Epithelial cell of proximal tubule (primary cell): ENCODE measurements around the gene IGSF3. TPM values are rescaled to one million over a fixed set of nuclear protein-coding genes. Genes with fewer than 3 reads are reported as not detected.

ENCODE experiments used
- DNase-seq: peaks from one replicate; pipeline ENCODE4 v3.0.0-alpha.2; 2011; ENCODE audit warnings: low read depth
- H3K4me3 ChIP-seq: 2 replicates; pipeline ENCODE4 v1.5.1; 2011; ENCODE audit warnings: low read depth, mild to moderate bottlenecking, low read length
- total RNA-seq: library from RNA; depleted of rRNA; stranded (reverse); fragments of >200 nt; gene quantifications from 2 replicates; pipeline ENCODE4 v1.2.3, GENCODE V29; 2015
- TF ChIP-seq, protein P1 (sequence below): conservative IDR thresholded peaks from 2 replicates; pipeline ENCODE4 v1.5.1; 2012; ENCODE audit warnings: low read depth, mild to moderate bottlenecking, low read length

The IGSF3 gene
- total RNA-seq, 1 donor from 2014 or later, result 21.4 TPM

DNA sequence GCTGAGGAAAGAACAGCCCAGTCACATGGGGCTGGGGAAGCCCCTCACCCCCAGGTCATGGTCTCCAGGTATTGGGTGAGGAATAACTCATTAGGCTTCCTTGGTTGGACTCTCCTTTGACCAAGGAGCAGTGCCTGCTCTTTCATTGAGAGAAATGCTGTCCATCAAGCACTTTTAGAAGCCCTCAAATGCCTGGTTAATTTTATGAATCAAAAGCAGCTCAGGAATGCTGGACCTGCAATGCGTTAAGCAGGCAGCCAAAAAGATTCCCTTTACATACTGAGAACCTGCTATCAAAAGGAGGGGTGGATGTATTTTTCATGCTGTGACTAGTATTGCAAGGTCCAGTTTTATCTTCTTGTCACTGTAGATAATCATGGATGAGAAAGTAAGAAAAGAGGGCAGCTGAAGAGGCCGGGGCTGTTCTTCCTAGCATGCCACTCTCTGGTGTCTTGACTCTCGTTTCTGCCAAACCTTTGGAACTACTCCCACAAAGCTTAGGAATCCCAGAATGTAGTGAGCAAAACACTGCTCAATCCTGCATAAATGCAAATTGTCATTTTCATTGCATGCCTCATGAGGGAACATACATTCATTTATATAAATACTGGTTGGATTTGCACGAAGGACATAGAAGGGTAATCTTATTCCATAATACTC is 94.6 kb downstream of the IGSF3 start:
- DNase-seq, result no peak
- TF ChIP-seq, protein P1, sequence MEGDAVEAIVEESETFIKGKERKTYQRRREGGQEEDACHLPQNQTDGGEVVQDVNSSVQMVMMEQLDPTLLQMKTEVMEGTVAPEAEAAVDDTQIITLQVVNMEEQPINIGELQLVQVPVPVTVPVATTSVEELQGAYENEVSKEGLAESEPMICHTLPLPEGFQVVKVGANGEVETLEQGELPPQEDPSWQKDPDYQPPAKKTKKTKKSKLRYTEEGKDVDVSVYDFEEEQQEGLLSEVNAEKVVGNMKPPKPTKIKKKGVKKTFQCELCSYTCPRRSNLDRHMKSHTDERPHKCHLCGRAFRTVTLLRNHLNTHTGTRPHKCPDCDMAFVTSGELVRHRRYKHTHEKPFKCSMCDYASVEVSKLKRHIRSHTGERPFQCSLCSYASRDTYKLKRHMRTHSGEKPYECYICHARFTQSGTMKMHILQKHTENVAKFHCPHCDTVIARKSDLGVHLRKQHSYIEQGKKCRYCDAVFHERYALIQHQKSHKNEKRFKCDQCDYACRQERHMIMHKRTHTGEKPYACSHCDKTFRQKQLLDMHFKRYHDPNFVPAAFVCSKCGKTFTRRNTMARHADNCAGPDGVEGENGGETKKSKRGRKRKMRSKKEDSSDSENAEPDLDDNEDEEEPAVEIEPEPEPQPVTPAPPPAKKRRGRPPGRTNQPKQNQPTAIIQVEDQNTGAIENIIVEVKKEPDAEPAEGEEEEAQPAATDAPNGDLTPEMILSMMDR, result no peak
- no peak overlapping the region for H3K4me3 ChIP-seq

DNA sequence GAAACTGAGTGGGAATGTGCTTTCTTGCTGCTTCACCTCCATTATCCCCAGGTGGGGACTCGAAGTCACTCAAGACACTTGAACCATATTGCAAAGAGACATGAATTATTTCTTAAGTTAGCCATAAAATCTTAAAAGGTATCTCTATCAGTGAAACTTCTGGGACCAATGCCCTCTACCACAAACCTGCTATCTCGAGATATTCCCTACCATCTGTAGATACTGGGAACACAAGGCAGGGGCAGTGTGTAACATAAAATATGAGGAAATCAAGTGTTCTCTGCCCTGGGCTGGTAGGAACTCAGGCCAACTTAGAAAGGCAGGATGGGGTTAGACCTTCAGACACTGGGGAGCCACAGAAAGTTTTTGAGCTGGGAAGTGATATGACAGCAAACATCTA is 95.4 kb downstream of the IGSF3 start:
- no peak for DNase-seq
- no peak overlapping the region for H3K4me3 ChIP-seq
- TF ChIP-seq, protein P1, result no peak

DNA sequence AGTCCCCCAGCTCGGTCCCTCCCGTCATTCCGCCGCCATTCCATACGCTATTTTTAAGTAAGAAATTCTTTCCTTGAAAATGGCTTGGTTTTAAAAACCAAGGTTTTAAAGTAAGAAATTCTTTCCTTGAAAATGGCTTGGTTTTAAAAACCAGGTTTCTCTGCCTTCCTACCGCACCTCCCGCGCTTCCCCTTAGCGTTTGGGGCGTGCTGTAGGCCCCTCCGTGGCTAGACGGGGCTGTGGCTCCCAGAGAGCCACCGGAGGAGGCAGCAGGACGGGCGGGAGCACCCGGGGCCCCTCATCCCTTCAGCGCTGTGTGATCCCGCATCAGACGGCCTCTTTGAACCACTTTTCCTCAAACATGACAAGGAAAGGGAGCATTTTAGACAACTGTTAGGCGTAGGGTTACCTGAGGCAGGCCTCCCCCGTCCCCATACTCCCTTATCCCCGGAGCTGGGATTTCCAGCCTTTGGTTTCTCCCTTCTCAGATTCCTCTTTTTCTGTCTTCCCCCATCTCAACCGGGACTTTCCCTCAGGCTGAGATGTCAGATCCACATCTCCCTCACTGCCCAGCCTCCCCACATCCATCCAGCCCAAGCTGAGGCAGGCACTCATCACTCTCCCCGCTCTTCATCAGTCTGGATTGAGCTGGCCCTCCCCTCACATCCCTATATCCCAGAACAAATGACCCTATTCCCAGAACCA is 96.2 kb downstream of the IGSF3 start:
- H3K4me3 ChIP-seq, result peak overlapping the region; percentile 79
- TF ChIP-seq, protein P1, result no peak
- no peak for DNase-seq

DNA sequence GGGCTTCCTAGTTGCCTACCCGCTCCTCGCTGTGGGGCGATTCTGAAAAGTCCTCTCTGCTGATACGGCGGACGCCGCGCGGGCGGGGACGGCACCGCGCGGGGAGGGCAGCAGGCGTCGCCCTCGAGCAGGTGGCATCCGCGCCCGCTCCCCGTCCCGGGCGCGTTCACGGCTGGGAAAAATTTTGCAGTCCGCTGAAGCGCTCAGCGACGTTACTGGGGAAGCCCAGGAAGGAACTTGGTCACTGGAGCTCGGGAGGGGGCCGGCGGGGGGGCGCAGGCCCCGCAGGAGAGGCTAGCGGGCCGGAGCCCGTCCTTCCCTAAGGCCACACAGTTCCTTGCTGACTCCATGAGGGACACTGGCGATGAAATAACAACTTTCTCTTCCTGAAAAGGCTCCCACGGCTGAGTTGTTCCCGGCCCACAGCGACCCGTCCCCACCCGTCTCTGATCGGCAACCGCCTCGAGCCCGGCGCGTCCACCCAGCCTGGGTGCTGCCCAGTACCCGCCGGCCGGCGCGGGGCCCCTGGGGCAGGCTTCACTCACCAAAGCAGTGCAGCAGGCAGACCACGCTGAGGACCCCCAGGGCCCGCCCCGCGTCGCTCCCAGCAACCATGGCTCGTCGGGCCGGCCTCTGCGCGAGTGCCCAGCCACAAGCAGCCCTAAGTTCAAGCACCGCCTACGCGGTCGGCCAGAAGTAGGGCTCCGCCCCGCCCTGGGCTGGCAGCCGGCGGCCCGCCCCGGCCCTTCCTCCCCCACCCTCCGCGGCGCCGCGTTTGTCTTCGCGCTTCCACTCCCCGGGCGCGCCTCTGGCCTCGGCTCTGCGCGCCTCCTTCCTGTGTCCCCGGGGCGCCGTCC is 96.9 kb downstream of the IGSF3 start, which contains the start of gene CD58:
Gene CD58 (minus strand): TSS at position 669 of the 857 bp plus-strand sequence. CDS start 54 bp downstream, at position 615.
- TF ChIP-seq, protein P1, result peak; percentile 57
- DNase-seq, result no peak
- H3K4me3 ChIP-seq, result peak within 1 kb of the TSS; percentile 79

DNA sequence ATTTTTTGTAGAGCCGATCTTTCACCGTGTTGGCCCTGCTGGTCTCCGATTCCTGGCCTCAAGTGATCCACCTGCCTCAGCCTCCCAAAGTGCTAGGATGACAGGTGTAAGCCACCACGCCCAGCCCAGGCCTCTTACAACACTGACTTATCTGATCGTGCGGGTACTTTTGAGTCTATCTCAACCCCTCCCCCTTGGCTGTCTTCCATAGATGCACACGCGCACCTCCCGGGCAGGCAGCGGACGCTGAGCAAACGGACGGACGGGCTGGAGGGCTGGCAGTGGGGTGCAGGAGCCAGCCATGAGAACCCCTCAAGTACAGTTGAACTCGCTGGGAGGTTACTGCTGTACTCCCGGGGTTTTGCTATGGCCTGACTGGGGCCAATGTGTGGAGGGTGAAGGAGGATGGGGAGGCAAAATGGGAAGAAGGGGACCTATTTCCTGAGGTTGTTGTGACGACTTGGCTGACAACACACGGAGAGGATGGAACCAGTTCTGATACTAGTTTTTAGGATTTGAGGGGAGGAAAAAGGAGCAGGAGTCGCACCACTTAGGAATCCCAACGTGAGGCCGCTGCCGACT is 97.7 kb downstream of the IGSF3 start:
- DNase-seq, result no peak
- TF ChIP-seq, protein P1, result no peak
- peak overlapping the region; percentile 79 for H3K4me3 ChIP-seq

DNA sequence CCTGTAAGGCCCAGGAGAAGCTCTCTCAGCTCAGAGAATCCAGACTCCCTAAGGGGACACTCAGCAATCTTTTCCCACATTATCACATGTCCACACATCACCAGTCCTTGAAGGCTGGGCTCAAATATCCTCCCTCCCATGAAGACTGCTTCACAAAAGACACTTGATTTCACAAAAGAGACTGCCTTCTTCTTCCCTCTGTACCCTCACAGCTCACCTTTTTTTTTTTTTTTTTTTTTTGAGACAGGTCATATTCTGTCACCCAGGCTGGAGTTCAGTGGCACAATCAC is 98.2 kb downstream of the IGSF3 start:
- no peak for DNase-seq
- peak overlapping the region; percentile 79 for H3K4me3 ChIP-seq
- TF ChIP-seq, protein P1, result no peak
